Activated CD8-positive, alpha-beta T cell treated with anti-CD3 and anti-CD28 coated beads for 36 hours (primary cell): ENCODE results near the gene SH3GL1. TPM values are rescaled to one million over a fixed set of nuclear protein-coding genes. Genes with fewer than 3 reads are reported as not detected.

Experiments used
- ATAC-seq: fragments of 200-7000 bp; cut with Tn5 transposase; one replicate; pipeline ENCODE4 v1.10.0; 2021; ENCODE audit warnings: mild to moderate bottlenecking, moderate library complexity
- CTCF ChIA-PET: fragments of 350-600 bp; sonication (Branson Sonifier 250); formaldehyde crosslinking; loops from one replicate; lab custom pipeline; 2021; ENCODE audit warnings: antibody characterized with exemption; lab: Charles Lee
- POLR2A ChIA-PET: fragments of 350-600 bp; sonication (Branson Sonifier 250); formaldehyde crosslinking; loops from one replicate; lab custom pipeline; 2021; ENCODE audit warnings: antibody characterized with exemption; lab: Charles Lee
- DNase-seq: peaks from one replicate; pipeline ENCODE4 v3.0.0-alpha.2; 2020
- H3K27ac Mint-ChIP-seq: one replicate; pipeline ENCODE4 v1.8.0; 2021; ENCODE audit warnings: mild to moderate bottlenecking, mixed read lengths
- H3K27me3 Mint-ChIP-seq: one replicate; pipeline ENCODE4 v1.8.0; 2021; ENCODE audit warnings: mixed read lengths
- H3K36me3 Mint-ChIP-seq: one replicate; pipeline ENCODE4 v1.8.0; 2021; ENCODE audit warnings: low read depth, mixed read lengths
- H3K4me1 Mint-ChIP-seq: one replicate; pipeline ENCODE4 v1.8.0; 2021; ENCODE audit warnings: low read depth, mixed read lengths
- H3K4me3 Mint-ChIP-seq: one replicate; pipeline ENCODE4 v1.8.0; 2021; ENCODE audit warnings: mild to moderate bottlenecking, moderate library complexity, mixed read lengths
- H3K9me3 Mint-ChIP-seq: one replicate; pipeline ENCODE4 v1.8.0; 2021; ENCODE audit warnings: mixed read lengths
- CTCF ChIP-seq: fragments of 200-600 bp; IDR thresholded peaks from one replicate; pipeline ENCODE4 v1.8.0; 2022; ENCODE audit warnings: antibody characterized with exemption, mild to moderate bottlenecking
- intact Hi-C: fragments of 100-400 bp; cut with micrococcal nuclease; formaldehyde crosslinking; loops from one replicate; pipeline ENCODE4 v1.10.0; 2022
- total RNA-seq, 2 experiments: library from RNA; stranded (reverse); gene quantifications; one replicate each; pipeline ENCODE4 v1.2.3, GENCODE V29; 2021

The SH3GL1 gene
- total RNA-seq, 2 experiments from 2014 or later: 53.1 to 59.2 TPM

- H3K27me3 Mint-ChIP-seq: no peaks in the 10 kb centered on the region
- TF ChIP-seq CTCF: no peak
- ATAC-seq: no peak
- no peak overlapping the region for H3K4me3 Mint-ChIP-seq
- DNase-seq: no peak
- CTCF ChIA-PET: interaction anchor here (1.2 to 1.9 kb wide), 3 partner anchors 24 to 128 kb away, joined by 4 to 6 read pairs (median 5); no protein-coding TSS in a partner anchor
- H3K36me3 Mint-ChIP-seq: peaks cover 32% of the 10 kb centered on the region
- POLR2A ChIA-PET: interaction anchor here (0.8 kb wide), 2 partner anchors 8 to 18 kb away, joined by 3 to 5 read pairs; partner anchors contain the start of gene CHAF1A
- H3K4me1 Mint-ChIP-seq: peaks cover 60% of the 10 kb centered on the region
- intact Hi-C loops: no loop called here
- H3K27ac Mint-ChIP-seq: peak overlapping the region; percentile 47
- no peaks in the 10 kb centered on the region for H3K9me3 Mint-ChIP-seq
These were observed 6.3 kb downstream of the SH3GL1 start for GRCh38 chr19:4393947-4394590.

- intact Hi-C loops: no loop called here
- Mint-ChIP-seq H3K9me3 (no peaks in the 10 kb centered on the region), H3K36me3 (peaks cover 26% of the 10 kb centered on the region), H3K27ac (no peak overlapping the region), H3K27me3 (no peaks in the 10 kb centered on the region), H3K4me1 (peaks cover 53% of the 10 kb centered on the region), H3K4me3 (no peak overlapping the region)
- no peak for ATAC-seq
- CTCF ChIA-PET: interaction anchor here (1.0 to 1.9 kb wide), 3 partner anchors 8 to 39 kb away, joined by 3 to 6 read pairs (median 4); partner anchors contain the start of gene SH3GL1
- TF ChIP-seq CTCF: no peak
- DNase-seq: no peak
- POLR2A ChIA-PET: interaction anchor here (2.1 kb wide), 1 partner anchor 20 kb away, joined by 5 read pairs; no protein-coding TSS in a partner anchor
These were observed 8.5 kb downstream of the SH3GL1 start for GRCh38 chr19:4391701-4392483.

- no peaks in the 10 kb centered on the region for H3K9me3 Mint-ChIP-seq
- no peaks in the 10 kb centered on the region for H3K27me3 Mint-ChIP-seq
- peaks cover 20% of the 10 kb centered on the region for H3K36me3 Mint-ChIP-seq
- CTCF ChIA-PET: interaction anchor here (1.0 to 1.9 kb wide), 3 partner anchors 9 to 39 kb away, joined by 3 to 6 read pairs (median 4); partner anchors contain the start of gene SH3GL1
- intact Hi-C loops: no loop called here
- ATAC-seq (no peak), DNase-seq (no peak)
- no peak overlapping the region for H3K4me3 Mint-ChIP-seq
- H3K27ac Mint-ChIP-seq: no peak overlapping the region
- no peak for TF ChIP-seq CTCF
- peaks cover 47% of the 10 kb centered on the region for H3K4me1 Mint-ChIP-seq
- POLR2A ChIA-PET: interaction anchor here (2.1 kb wide), 1 partner anchor 19 kb away, joined by 5 read pairs; no protein-coding TSS in a partner anchor
These were observed 9.0 kb downstream of the SH3GL1 start for GRCh38 chr19:4391306-4391693.

GRCh38 chr19:4390567-4391305, 9.6 kb downstream of the SH3GL1 start:
- Mint-ChIP-seq H3K9me3 (no peaks in the 10 kb centered on the region), H3K4me1 (peaks cover 45% of the 10 kb centered on the region), H3K27ac (peak overlapping the region; percentile 88), H3K4me3 (no peak overlapping the region), H3K36me3 (peaks cover 17% of the 10 kb centered on the region), H3K27me3 (no peaks in the 10 kb centered on the region)
- TF ChIP-seq CTCF: no peak
- ChIA-PET POLR2A (interaction anchor here (1.0 to 2.1 kb wide), 2 partner anchors 19 to 46 kb away, joined by 3 to 5 read pairs; no protein-coding TSS in a partner anchor), CTCF (interaction anchor here (1.0 to 1.9 kb wide), 3 partner anchors 10 to 38 kb away, joined by 3 to 6 read pairs (median 3); no protein-coding TSS in a partner anchor)
- no peak for DNase-seq
- no peak for ATAC-seq
- intact Hi-C loops: no loop called here
